Endodermal cell (in vitro differentiated cells): ENCODE measurements around the gene KCNH3. TPM values are rescaled to one million over a fixed set of nuclear protein-coding genes. Genes with fewer than 3 reads are reported as not detected.

Source experiments
- DNase-seq: peaks from one replicate; pipeline ENCODE4 v3.0.0-alpha.2; 2017
- H3K27ac ChIP-seq: 2 replicates; pipeline ENCODE4 v1.5.1; 2013; ENCODE audit warnings: mild to moderate bottlenecking, low read depth, low read length, moderate library complexity
- H3K27me3 ChIP-seq: 2 replicates; pipeline ENCODE4 v1.6.1; 2013; ENCODE audit warnings: mild to moderate bottlenecking, low read length, moderate library complexity; ENCODE audit not compliant: insufficient read depth, control insufficient read depth, poor library complexity, severe bottlenecking
- H3K36me3 ChIP-seq: 2 replicates; pipeline ENCODE4 v1.7.0; 2013; ENCODE audit warnings: mild to moderate bottlenecking, low read length, moderate library complexity; ENCODE audit not compliant: control insufficient read depth, insufficient read depth
- H3K4me1 ChIP-seq: one replicate; pipeline ENCODE4 v1.7.0; 2013; ENCODE audit warnings: low read length; ENCODE audit not compliant: control insufficient read depth, insufficient read depth
- H3K4me3 ChIP-seq: 2 replicates; pipeline ENCODE4 v1.5.1; 2013; ENCODE audit warnings: mild to moderate bottlenecking, low read length, moderate library complexity
- H3K9ac ChIP-seq: 2 replicates; pipeline ENCODE4 v1.6.1; 2013; ENCODE audit warnings: mild to moderate bottlenecking, low read length, moderate library complexity; ENCODE audit not compliant: poor library complexity, severe bottlenecking; ENCODE audit errors: extremely low read depth
- H3K9me3 ChIP-seq: 2 replicates; pipeline ENCODE4 v1.6.1; 2013; ENCODE audit warnings: mild to moderate bottlenecking, low read length, moderate library complexity; ENCODE audit not compliant: control insufficient read depth
- H3K27ac Mint-ChIP-seq: 2 replicates; pipeline ENCODE4 v1.8.0; 2020; ENCODE audit warnings: mixed read lengths
- H3K27me3 Mint-ChIP-seq: 2 replicates; pipeline ENCODE4 v1.8.0; 2021; ENCODE audit warnings: mild to moderate bottlenecking, mixed read lengths; ENCODE audit not compliant: insufficient read depth
- H3K36me3 Mint-ChIP-seq: 2 replicates; pipeline ENCODE4 v1.8.0; 2020; ENCODE audit warnings: low read depth, mixed read lengths
- H3K4me1 Mint-ChIP-seq: 2 replicates; pipeline ENCODE4 v1.8.0; 2020; ENCODE audit warnings: mixed read lengths
- H3K4me3 Mint-ChIP-seq: 2 replicates; pipeline ENCODE4 v1.8.0; 2020; ENCODE audit warnings: mild to moderate bottlenecking, moderate library complexity, mixed read lengths
- H3K9me3 Mint-ChIP-seq: 2 replicates; pipeline ENCODE4 v1.8.0; 2020; ENCODE audit warnings: mild to moderate bottlenecking, mixed read lengths
- CTCF ChIP-seq: fragments of 200-600 bp; sonication (generic); conservative IDR thresholded peaks from 2 replicates; pipeline ENCODE4 v1.5.0; 2021; ENCODE audit warnings: antibody characterized with exemption, mild to moderate bottlenecking
- WGBS, 2 experiments: methylation state at CpG; one replicate each; pipeline versions ENCODE4 v1.1.5 to v1.1.7; 2013; ENCODE audit warnings: missing lambda C conversion rate in 2 of 2, mixed read lengths in 1 of 2; ENCODE audit not compliant: insufficient coverage in 1 of 2, insufficient read length in 1 of 2; 5-methylcytosine and 5-hydroxymethylcytosine counted together
- total RNA-seq, 2 donors: library from RNA; stranded (reverse); fragmentation: NEBNext Ultra II Directional in 1 of 2; extraction: Animal tissue kit (Norgen Biotek cat#: 25700) in 1 of 2; gene quantifications; 2 replicates in 1 of 2; 3 replicates in 1 of 2; pipeline ENCODE4 v1.2.1, GENCODE V29; 2021

KCNH3 gene
- total RNA-seq, 2 donors from 2014 or later = 1.00 to 1.5 TPM

GRCh38 chr12:49560695-49561094 lies 21.9 kb downstream of the KCNH3 start:
- H3K27ac Mint-ChIP-seq = no peak overlapping the region
- WGBS, 2 experiments = 91 to 94% methylated on average over 3 to 7 of the region's 7 CpGs
- H3K36me3 ChIP-seq = peaks cover 85% of the 10 kb centered on the region
- no peak overlapping the region for H3K4me3 Mint-ChIP-seq
- no peaks in the 10 kb centered on the region for H3K27me3 Mint-ChIP-seq
- no peaks in the 10 kb centered on the region for H3K9me3 ChIP-seq
- peaks cover 50% of the 10 kb centered on the region for H3K36me3 Mint-ChIP-seq
- H3K9ac ChIP-seq = no peak overlapping the region
- H3K4me1 ChIP-seq = no peaks in the 10 kb centered on the region
- no peaks in the 10 kb centered on the region for H3K4me1 Mint-ChIP-seq
- H3K27ac ChIP-seq = no peak overlapping the region
- no peaks in the 10 kb centered on the region for H3K27me3 ChIP-seq
- H3K9me3 Mint-ChIP-seq = no peaks in the 10 kb centered on the region
- H3K4me3 ChIP-seq = no peak overlapping the region
- no peak for TF ChIP-seq CTCF
- DNase-seq = no peak

GRCh38 chr12:49562233-49562632 lies 23.4 kb downstream of the KCNH3 start:
- TF ChIP-seq CTCF = no peak

GRCh38 chr12:49562831-49563230 lies 24.0 kb downstream of the KCNH3 start:
- Mint-ChIP-seq H3K9me3 (no peaks in the 10 kb centered on the region), H3K27me3 (no peaks in the 10 kb centered on the region), H3K4me1 (peaks cover 6% of the 10 kb centered on the region), H3K36me3 (peaks cover 51% of the 10 kb centered on the region), H3K4me3 (no peak overlapping the region), H3K27ac (no peak overlapping the region)
- Histone ChIP-seq H3K4me1 (peaks cover 4% of the 10 kb centered on the region), H3K9ac (no peak overlapping the region), H3K36me3 (peaks cover 75% of the 10 kb centered on the region), H3K27ac (no peak overlapping the region), H3K9me3 (no peaks in the 10 kb centered on the region), H3K4me3 (no peak overlapping the region), H3K27me3 (no peaks in the 10 kb centered on the region)
- no peak for DNase-seq
- 95 to 96% methylated on average over 6 of the region's 6 CpGs for WGBS, 2 experiments
- TF ChIP-seq CTCF = no peak

More at GRCh38 chr12:49562233-49562632, 23.4 kb downstream of the KCNH3 start:
- Mint-ChIP-seq H3K4me3 (no peak overlapping the region), H3K36me3 (peaks cover 51% of the 10 kb centered on the region), H3K27ac (no peak overlapping the region), H3K27me3 (no peaks in the 10 kb centered on the region), H3K9me3 (no peaks in the 10 kb centered on the region), H3K4me1 (peaks cover 4% of the 10 kb centered on the region)
- no peak overlapping the region for H3K27ac ChIP-seq
- H3K36me3 ChIP-seq = peaks cover 78% of the 10 kb centered on the region
- 94 to 100% methylated on average over 4 to 6 of the region's 6 CpGs for WGBS, 2 experiments
- no peaks in the 10 kb centered on the region for H3K9me3 ChIP-seq
- no peak for DNase-seq
- no peak overlapping the region for H3K4me3 ChIP-seq
- H3K27me3 ChIP-seq = no peaks in the 10 kb centered on the region
- no peak overlapping the region for H3K9ac ChIP-seq
- peaks cover 4% of the 10 kb centered on the region for H3K4me1 ChIP-seq
